ENCODE data around the gene PIGW. TPM values are rescaled to one million over a fixed set of nuclear protein-coding genes. Genes with fewer than 3 reads are reported as not detected.

PIGW gene
- total RNA-seq, 1 donor: 12.7 TPM

- DNase-seq (ENCODE audit: low read depth): no peak
- H3K4me3 ChIP-seq (ENCODE audit: low read depth, low read length): peak overlapping the region; percentile 91
- TF ChIP-seq CTCF (IDR thresholded peaks at IDR 0.05; ENCODE audit: insufficient read depth, low read length): no peak
Observed at GRCh38 chr17:36545077-36545464, 10.3 kb downstream of the PIGW start.

- H3K4me3 ChIP-seq (ENCODE audit: low read depth, low read length): peak overlapping the region; percentile 98
- peak; percentile 97 for DNase-seq (ENCODE audit: low read depth)
- no peak for TF ChIP-seq CTCF (IDR thresholded peaks at IDR 0.05; ENCODE audit: insufficient read depth, low read length)
Observed at GRCh38 chr17:36545465-36546417, 11.0 kb downstream of the PIGW start.

GRCh38 chr17:36546418-36547093, 11.8 kb downstream of the PIGW start:
- no peak for TF ChIP-seq CTCF (IDR thresholded peaks at IDR 0.05; ENCODE audit: insufficient read depth, low read length)
- DNase-seq (ENCODE audit: low read depth): peak; percentile 8

GRCh38 chr17:36547776-36548175, 13.0 kb downstream of the PIGW start:
- TF ChIP-seq CTCF (IDR thresholded peaks at IDR 0.05; ENCODE audit: insufficient read depth, low read length): no peak
- H3K4me3 ChIP-seq (ENCODE audit: low read depth, low read length): peak overlapping the region; percentile 98
- DNase-seq (ENCODE audit: low read depth): no peak

More at GRCh38 chr17:36546418-36547093, 11.8 kb downstream of the PIGW start:
- peak overlapping the region; percentile 98 for H3K4me3 ChIP-seq (ENCODE audit: low read depth, low read length)

- TF ChIP-seq CTCF (IDR thresholded peaks at IDR 0.05; ENCODE audit: insufficient read depth, low read length): no peak
- DNase-seq (ENCODE audit: low read depth): no peak
- no peak overlapping the region for H3K4me3 ChIP-seq (ENCODE audit: low read depth, low read length)
Observed at GRCh38 chr17:36550491-36551417, 16.0 kb downstream of the PIGW start.

GRCh38 chr17:36553459-36553858, 18.7 kb downstream of the PIGW start:
- no peak for TF ChIP-seq CTCF (IDR thresholded peaks at IDR 0.05; ENCODE audit: insufficient read depth, low read length)
- no peak for DNase-seq (ENCODE audit: low read depth)
- H3K4me3 ChIP-seq (ENCODE audit: low read depth, low read length): no peak overlapping the region

Measured in fibroblast of the aortic adventitia (primary cell).